Stimulated activated CD8-positive, alpha-beta memory T cell treated with anti-CD3 and anti-CD28 coated beads, Interleukin-12 subunit alpha, Interleukin-12 subunit beta, amount 100 ng/mL, for 4 hours (primary cell): ENCODE measurements around the gene PLSCR3.

ENCODE experiments used
- DNase-seq: peaks from one replicate; pipeline ENCODE4 v3.0.0-alpha.2; 2020; ENCODE audit warnings: low read depth

The PLSCR3 gene

GRCh38 chr17:7347630-7348477, 46.5 kb downstream of the PLSCR3 start:
- no peak for DNase-seq

- no peak for DNase-seq
These were observed 47.3 kb downstream of the PLSCR3 start for GRCh38 chr17:7346761-7347614.

- no peak for DNase-seq
These were observed 51.1 kb downstream of the PLSCR3 start for GRCh38 chr17:7343250-7343649.

- DNase-seq, result no peak
These were observed 52.5 kb downstream of the PLSCR3 start for GRCh38 chr17:7341842-7342241.

- DNase-seq, result no peak
These were observed 54.1 kb downstream of the PLSCR3 start for GRCh38 chr17:7340179-7340578.
